ENCODE measurements around the gene PRCC. TPM values are rescaled to one million over a fixed set of nuclear protein-coding genes. Genes with fewer than 3 reads are reported as not detected.

The PRCC gene
- total RNA-seq, 1 donor from 2014 or later = 60.9 TPM

- peak overlapping the region; percentile 57 for H3K27ac Mint-ChIP-seq (ENCODE audit: unreplicated experiment)
- peaks cover 15% of the 10 kb centered on the region for H3K27me3 Mint-ChIP-seq (ENCODE audit: low read depth)
- peaks cover 21% of the 10 kb centered on the region for H3K4me1 Mint-ChIP-seq (ENCODE audit: low read depth)
- DNase-seq (ENCODE audit: low spot score) = no peak
- TF ChIP-seq CTCF (IDR thresholded peaks at IDR 0.05) = no peak
- no peaks in the 10 kb centered on the region for H3K9me3 Mint-ChIP-seq (ENCODE audit: low read depth)
- H3K4me3 Mint-ChIP-seq (ENCODE audit: unreplicated experiment) = no peak overlapping the region
- H3K36me3 Mint-ChIP-seq (ENCODE audit: low read depth) = no peaks in the 10 kb centered on the region
These were observed 48.0 kb downstream of the PRCC start for GRCh38 chr1:156815307-156815826.

GRCh38 chr1:156815961-156816422 lies 48.7 kb downstream of the PRCC start:
- DNase-seq (ENCODE audit: low spot score) = no peak
- Mint-ChIP-seq H3K27me3 (ENCODE audit: low read depth) (peaks cover 19% of the 10 kb centered on the region), H3K36me3 (ENCODE audit: low read depth) (no peaks in the 10 kb centered on the region), H3K27ac (ENCODE audit: unreplicated experiment) (no peak overlapping the region), H3K4me1 (ENCODE audit: low read depth) (peaks cover 21% of the 10 kb centered on the region), H3K9me3 (ENCODE audit: low read depth) (peaks cover 5% of the 10 kb centered on the region), H3K4me3 (ENCODE audit: unreplicated experiment) (no peak overlapping the region)
- no peak for TF ChIP-seq CTCF (IDR thresholded peaks at IDR 0.05)

- Mint-ChIP-seq H3K4me3 (ENCODE audit: unreplicated experiment) (no peak within 1 kb of the TSS), H3K27me3 (ENCODE audit: low read depth) (peaks cover 19% of the 10 kb centered on the region), H3K36me3 (ENCODE audit: low read depth) (no peaks in the 10 kb centered on the region), H3K27ac (ENCODE audit: unreplicated experiment) (no peak within 1 kb of the TSS), H3K9me3 (ENCODE audit: low read depth) (peaks cover 5% of the 10 kb centered on the region), H3K4me1 (ENCODE audit: low read depth) (peaks cover 21% of the 10 kb centered on the region)
- no peak for DNase-seq (ENCODE audit: low spot score)
- TF ChIP-seq CTCF (IDR thresholded peaks at IDR 0.05) = no peak
These were observed 49.4 kb downstream of the PRCC start, which contains the start of gene SH2D2A for GRCh38 chr1:156816561-156817328. Gene SH2D2A (minus strand): TSS chr1:156816848. CDS start chr1:156816708, 140 bp downstream.

- Mint-ChIP-seq H3K36me3 (ENCODE audit: low read depth) (no peaks in the 10 kb centered on the region), H3K9me3 (ENCODE audit: low read depth) (peaks cover 5% of the 10 kb centered on the region), H3K4me3 (ENCODE audit: unreplicated experiment) (no peak overlapping the region), H3K27me3 (ENCODE audit: low read depth) (peaks cover 21% of the 10 kb centered on the region), H3K27ac (ENCODE audit: unreplicated experiment) (no peak overlapping the region), H3K4me1 (ENCODE audit: low read depth) (peaks cover 5% of the 10 kb centered on the region)
- no peak for DNase-seq (ENCODE audit: low spot score)
- TF ChIP-seq CTCF (IDR thresholded peaks at IDR 0.05) = no peak
These were observed 54.5 kb downstream of the PRCC start for GRCh38 chr1:156821801-156822200.

- Mint-ChIP-seq H3K4me1 (ENCODE audit: low read depth) (peaks cover 7% of the 10 kb centered on the region), H3K4me3 (ENCODE audit: unreplicated experiment) (no peak overlapping the region), H3K27ac (ENCODE audit: unreplicated experiment) (no peak overlapping the region), H3K27me3 (ENCODE audit: low read depth) (peaks cover 21% of the 10 kb centered on the region), H3K9me3 (ENCODE audit: low read depth) (peaks cover 5% of the 10 kb centered on the region), H3K36me3 (ENCODE audit: low read depth) (no peaks in the 10 kb centered on the region)
- no peak for DNase-seq (ENCODE audit: low spot score)
- TF ChIP-seq CTCF (IDR thresholded peaks at IDR 0.05) = no peak
These were observed 55.3 kb downstream of the PRCC start for GRCh38 chr1:156822680-156823079.
